ENCODE results near the gene ATXN1. TPM values are rescaled to one million over a fixed set of nuclear protein-coding genes. Genes with fewer than 3 reads are reported as not detected.

Gene ATXN1
- total RNA-seq, 1 experiment from 2014 or later, result 27.0 TPM

- POLR2A ChIA-PET (ENCODE audit: unreplicated experiment), result interaction anchor here (0.5 kb wide), 1 partner anchor 338 kb away, joined by 9 read pairs; no protein-coding TSS in a partner anchor
Measured at GRCh38 chr6:16420715-16421461, 340.4 kb downstream of the ATXN1 start.

GRCh38 chr6:16420337-16420714 lies 340.9 kb downstream of the ATXN1 start:
- no peaks in the 10 kb centered on the region for H3K36me3 ChIP-seq (ENCODE audit: low read depth, low read length)
- ATAC-seq (peak; percentile 8), DNase-seq (no peak)
- no peaks in the 10 kb centered on the region for H3K79me2 ChIP-seq (ENCODE audit: low read length)
- TF ChIP-seq CTCF (conservative IDR thresholded peaks at IDR 0.05; ENCODE audit: low read depth, low read length) (no peak), EZH2 (IDR thresholded peaks at IDR 0.05; ENCODE audit: low read length, unreplicated experiment) (no peak), EZH2phosphoT487 (IDR thresholded peaks at IDR 0.05; ENCODE audit: borderline replicate concordance, low read length) (no peak)
- H3K9ac ChIP-seq (ENCODE audit: low read length), result no peak overlapping the region
- H3K9me3 ChIP-seq (ENCODE audit: low read length), result no peaks in the 10 kb centered on the region
- no TSS peak for BruUV-seq (replicated peaks)
- ChIA-PET POLR2A (ENCODE audit: unreplicated experiment) (interaction anchor here (0.5 kb wide), 1 partner anchor 339 kb away, joined by 9 read pairs; no protein-coding TSS in a partner anchor), CTCF (no interaction called here)
- H3K4me2 ChIP-seq (ENCODE audit: low read length), result peak overlapping the region; percentile 74; the same call in 1 of the 2 replicates
- intact Hi-C loops (cut with micrococcal nuclease), result loop anchor here (5.0 kb wide), 1 partner anchor 292 kb away; no protein-coding TSS in a partner anchor
- no peak overlapping the region for H3K4me3 ChIP-seq (ENCODE audit: low read length)
- H3K4me1 ChIP-seq (ENCODE audit: insufficient read depth, low read length), result peaks cover 14% of the 10 kb centered on the region
- no peaks in the 10 kb centered on the region for H3F3A ChIP-seq (ENCODE audit: low read length, unreplicated experiment)
- H2AFZ ChIP-seq (ENCODE audit: low read length), result no peak overlapping the region
- no peaks in the 10 kb centered on the region for H4K20me1 ChIP-seq (ENCODE audit: low read length)
- no peaks in the 10 kb centered on the region for H3K9me2 ChIP-seq (replicated peaks; ENCODE audit: low read length)
- H3K27ac ChIP-seq (ENCODE audit: low read length), result peak overlapping the region; percentile 46
- no peaks in the 10 kb centered on the region for H3K27me3 ChIP-seq (ENCODE audit: low read length)

More at GRCh38 chr6:16420715-16421461, 340.4 kb downstream of the ATXN1 start:
- TF ChIP-seq EZH2 (IDR thresholded peaks at IDR 0.05; ENCODE audit: low read length, unreplicated experiment) (no peak), CTCF (conservative IDR thresholded peaks at IDR 0.05; ENCODE audit: low read depth, low read length) (no peak), EZH2phosphoT487 (IDR thresholded peaks at IDR 0.05; ENCODE audit: borderline replicate concordance, low read length) (no peak)
- H4K20me1 ChIP-seq (ENCODE audit: low read length), result no peaks in the 10 kb centered on the region
- no peaks in the 10 kb centered on the region for H3F3A ChIP-seq (ENCODE audit: low read length, unreplicated experiment)
- H3K4me1 ChIP-seq (ENCODE audit: insufficient read depth, low read length), result peaks cover 14% of the 10 kb centered on the region
- intact Hi-C loops (cut with micrococcal nuclease), result loop anchor here (5.0 kb wide), 1 partner anchor 291 kb away; no protein-coding TSS in a partner anchor
- peak overlapping the region; percentile 46 for H3K27ac ChIP-seq (ENCODE audit: low read length)
- H3K9me2 ChIP-seq (replicated peaks; ENCODE audit: low read length), result no peaks in the 10 kb centered on the region
- no peaks in the 10 kb centered on the region for H3K36me3 ChIP-seq (ENCODE audit: low read depth, low read length)
- CTCF ChIA-PET, result interaction anchor here (0.7 kb wide), 1 partner anchor 11 kb away, joined by 7 read pairs; no protein-coding TSS in a partner anchor
- no peaks in the 10 kb centered on the region for H3K9me3 ChIP-seq (ENCODE audit: low read length)
- H3K79me2 ChIP-seq (ENCODE audit: low read length), result no peaks in the 10 kb centered on the region
- ATAC-seq (peak; percentile 73), DNase-seq (peak; percentile 43)
- 0 out of 2 replicates have a peak overlapping the region, but pooled peaks have one; percentile 6 for H2AFZ ChIP-seq (ENCODE audit: low read length)
- peak overlapping the region; percentile 43; the same call in 1 of the 2 replicates for H3K4me3 ChIP-seq (ENCODE audit: low read length)
- H3K27me3 ChIP-seq (ENCODE audit: low read length), result no peaks in the 10 kb centered on the region
- BruUV-seq (replicated peaks), result no TSS peak
- peak overlapping the region; percentile 10 for H3K9ac ChIP-seq (ENCODE audit: low read length)
- peak overlapping the region; percentile 74 for H3K4me2 ChIP-seq (ENCODE audit: low read length)

All from PC-3 (cell line).